ENCODE results near the gene NLRP5.
"Not testable (repeated sequence)": the region's sequence is repeated elsewhere in the genome, so short reads cannot be mapped to it uniquely, and the experiment has no call there.

NLRP5 gene

DNA sequence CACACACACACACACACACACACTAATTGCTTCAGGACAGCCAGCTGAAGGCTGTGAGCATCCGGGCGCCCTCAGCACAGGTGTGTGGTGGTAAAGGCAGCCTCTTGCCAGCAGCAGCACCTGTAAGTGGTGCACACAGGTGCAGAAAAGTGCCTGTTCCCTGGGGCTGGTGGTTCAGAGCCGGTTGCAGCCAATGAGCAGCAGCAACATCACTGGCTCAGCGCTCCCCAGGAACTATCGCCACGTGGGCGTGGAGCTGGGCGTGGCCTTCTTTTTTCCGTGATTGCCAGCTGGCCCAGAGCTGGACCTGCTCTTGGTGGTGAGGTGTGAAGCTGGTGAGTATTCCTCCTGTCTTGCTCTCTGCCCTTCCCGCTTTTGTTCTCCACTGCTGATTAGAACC, at the start of gene NLRP5:
NLRP5 (plus strand) TSS at position 289 of the 400 bp plus-strand sequence.
- no peak for DNase-seq (ENCODE audit: low read depth in 2 of 2, low spot score in 1 of 2)

GRCh38 chr19:55939206-55939605, 47.4 kb upstream of the NLRP5 start:
- DNase-seq (ENCODE audit: low read depth in 2 of 2, low spot score in 1 of 2) = no peak

DNA sequence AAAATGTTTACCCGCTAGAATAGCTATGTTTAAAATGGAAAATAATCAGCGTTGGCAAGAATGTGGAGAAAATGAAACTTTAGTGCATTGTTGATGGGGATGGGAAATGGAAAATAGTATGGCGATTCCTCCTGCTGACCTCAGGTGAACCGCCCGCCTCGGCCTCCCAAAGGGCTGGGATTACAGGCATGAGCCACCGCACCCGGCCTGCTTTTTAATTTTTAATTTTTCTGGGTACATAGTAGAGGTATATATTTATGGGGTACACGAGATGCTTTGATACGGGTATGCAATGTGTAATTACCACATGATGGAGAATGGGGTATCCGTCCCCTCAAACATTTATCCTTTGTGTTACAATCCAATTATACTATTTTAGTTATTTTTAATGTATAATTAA, 46.3 kb upstream of the NLRP5 start:
- DNase-seq (ENCODE audit: low read depth in 2 of 2, low spot score in 1 of 2) = no peak

DNA sequence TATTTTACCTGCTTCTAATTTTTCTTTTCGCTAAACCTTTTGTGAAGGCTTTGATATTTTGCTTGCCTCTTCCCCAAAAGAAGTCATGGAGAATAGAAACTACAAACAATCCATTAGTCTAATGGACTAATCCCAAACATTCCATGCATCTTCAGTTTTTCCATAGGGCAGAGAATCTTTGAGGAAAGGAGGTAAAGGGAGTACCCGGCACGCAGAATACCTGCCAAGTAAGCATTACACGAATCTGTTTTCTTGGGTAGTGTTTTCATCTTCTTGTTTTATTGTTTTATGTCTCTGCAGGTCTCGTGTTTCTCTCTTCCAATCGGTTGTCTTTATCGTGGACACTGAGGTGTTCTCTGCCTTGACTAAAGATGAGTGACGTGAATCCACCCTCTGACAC, 39.0 kb upstream of the NLRP5 start, which contains the start of gene NLRP8:
NLRP8 (plus strand) TSS at position 301 of the 400 bp plus-strand sequence.
- DNase-seq (ENCODE audit: low read depth in 2 of 2, low spot score in 1 of 2) = no peak

DNA sequence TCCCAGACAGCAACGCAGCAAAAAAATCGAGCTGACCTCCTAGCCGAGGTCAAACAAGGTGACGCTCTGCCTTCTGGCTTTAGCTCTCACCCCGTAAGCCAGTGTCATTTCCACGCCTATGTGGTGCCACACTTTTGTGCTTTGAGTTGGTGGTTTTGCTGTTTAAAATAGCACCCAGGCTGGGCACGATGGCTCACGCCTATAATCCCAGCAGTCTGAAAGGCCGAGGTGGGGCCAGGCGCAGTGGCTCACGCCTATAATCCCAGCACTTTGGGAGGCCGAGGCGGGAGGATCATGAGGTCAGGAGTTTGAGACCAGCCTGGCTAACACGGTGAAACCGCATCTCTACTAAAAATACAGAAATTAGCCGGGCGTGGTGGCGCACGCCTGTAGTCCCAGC, 36.0 kb upstream of the NLRP5 start:
- DNase-seq (ENCODE audit: low read depth in 2 of 2, low spot score in 1 of 2) = not testable (repeated sequence)

- no peak for DNase-seq (ENCODE audit: low read depth in 2 of 2, low spot score in 1 of 2)
Observed at GRCh38 chr19:55956431-55956830, 30.1 kb upstream of the NLRP5 start.

DNA sequence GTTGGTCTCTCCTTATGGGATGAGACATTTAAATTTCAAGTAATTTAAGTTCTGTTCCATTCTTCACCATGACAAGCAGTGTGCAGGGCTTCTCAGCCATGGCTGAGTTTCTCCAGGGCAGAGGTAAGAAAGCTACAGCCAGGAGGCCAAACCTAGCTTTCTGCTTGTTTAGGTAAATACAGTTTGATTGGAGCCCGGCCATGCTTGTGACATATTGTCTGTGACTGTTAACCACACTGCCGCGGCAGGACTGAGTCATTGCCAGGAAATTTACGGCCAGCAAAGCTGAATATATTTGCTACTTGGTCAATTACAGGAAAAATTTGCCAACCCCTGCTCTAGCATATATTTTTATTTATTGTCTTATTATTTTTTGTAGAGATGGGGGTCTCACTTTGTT, 28.2 kb upstream of the NLRP5 start:
- no peak for DNase-seq (ENCODE audit: low read depth in 2 of 2, low spot score in 1 of 2)

- DNase-seq (ENCODE audit: low read depth in 2 of 2, low spot score in 1 of 2) = no peak
Observed at GRCh38 chr19:55959996-55960675, 26.4 kb upstream of the NLRP5 start.

GRCh38 chr19:55962186-55962585, 24.4 kb upstream of the NLRP5 start:
- no peak for DNase-seq (ENCODE audit: low read depth in 2 of 2, low spot score in 1 of 2)

- no peak for DNase-seq (ENCODE audit: low read depth in 2 of 2, low spot score in 1 of 2)
Observed at GRCh38 chr19:55973982-55974381, 12.6 kb upstream of the NLRP5 start.

DNA sequence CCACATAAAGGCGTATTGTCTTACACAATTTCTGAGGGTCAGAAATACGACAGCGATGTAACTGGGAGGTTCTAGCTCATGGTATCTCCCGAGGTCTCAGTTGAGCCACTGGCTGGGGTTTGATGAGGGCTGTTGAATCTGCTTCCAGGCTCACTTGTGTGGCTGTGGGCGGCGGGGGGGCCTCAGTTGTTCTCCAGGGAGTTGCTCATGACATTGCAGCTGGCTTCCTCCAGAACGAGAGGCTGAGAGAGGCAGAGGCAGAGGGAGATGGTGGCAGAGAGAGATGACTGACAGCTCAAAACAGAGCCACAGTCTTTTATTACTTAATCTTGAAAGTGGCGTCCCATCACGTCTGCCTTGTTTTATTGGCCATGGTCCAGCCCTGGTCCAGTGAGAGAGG, 6.2 kb upstream of the NLRP5 start:
- DNase-seq (ENCODE audit: low read depth in 2 of 2, low spot score in 1 of 2) = no peak

- no peak for DNase-seq (ENCODE audit: low read depth in 2 of 2, low spot score in 1 of 2)
Observed at GRCh38 chr19:55985254-55985653, 1.3 kb upstream of the NLRP5 start.

GRCh38 chr19:55990831-55991230, 4.3 kb downstream of the NLRP5 start:
- no peak for DNase-seq (ENCODE audit: low read depth in 2 of 2, low spot score in 1 of 2)

DNA sequence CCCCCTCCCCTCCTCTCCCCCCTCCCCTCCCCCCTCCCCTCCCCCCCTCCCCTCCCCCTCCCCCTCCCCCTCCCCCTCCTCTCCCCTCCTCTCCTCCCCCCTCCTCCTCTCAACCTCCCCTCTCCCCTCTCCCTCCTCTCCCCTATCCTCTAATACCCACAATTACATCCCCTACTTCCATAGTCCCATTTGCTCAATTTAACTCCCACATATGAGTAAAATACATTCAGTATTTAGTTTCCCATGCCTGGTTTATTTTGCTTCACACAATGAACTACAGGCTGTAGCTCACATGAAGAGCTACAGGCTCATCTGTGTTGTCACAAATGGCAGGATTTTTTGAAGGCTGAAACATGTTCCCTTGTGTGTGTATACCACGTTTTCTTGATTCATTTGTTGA, 6.9 kb downstream of the NLRP5 start:
- no peak for DNase-seq (ENCODE audit: low read depth in 2 of 2, low spot score in 1 of 2)

GRCh38 chr19:56014765-56015164, 28.2 kb downstream of the NLRP5 start:
- no peak for DNase-seq (ENCODE audit: low read depth in 2 of 2, low spot score in 1 of 2)

DNA sequence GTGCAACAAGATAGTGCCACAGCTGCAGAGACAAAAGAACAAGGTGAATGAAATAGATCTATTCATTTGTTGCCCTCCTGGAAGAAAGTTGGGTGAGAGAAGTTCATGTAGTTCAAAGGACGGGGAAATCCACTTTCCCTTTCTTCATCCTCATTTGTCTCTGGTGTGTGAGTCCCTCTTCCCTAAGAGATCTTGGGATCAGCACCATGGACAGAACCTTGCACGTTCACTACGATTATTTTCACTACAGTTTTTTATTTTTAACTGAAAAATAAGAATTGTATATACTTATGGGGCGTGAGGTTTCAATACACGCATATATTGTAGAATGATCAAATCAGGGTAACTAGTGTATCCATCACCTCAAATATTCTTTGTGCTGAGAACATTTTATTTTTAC, 29.2 kb downstream of the NLRP5 start:
- no peak for DNase-seq (ENCODE audit: low read depth in 2 of 2, low spot score in 1 of 2)

- DNase-seq (ENCODE audit: low read depth in 2 of 2, low spot score in 1 of 2) = not testable (repeated sequence)
Observed at GRCh38 chr19:56019325-56019724, 32.8 kb downstream of the NLRP5 start.

- not testable (repeated sequence) for DNase-seq (ENCODE audit: low read depth in 2 of 2, low spot score in 1 of 2)
Observed at GRCh38 chr19:56020355-56020975, 33.9 kb downstream of the NLRP5 start.

GRCh38 chr19:56026769-56027168, 40.2 kb downstream of the NLRP5 start:
- DNase-seq (ENCODE audit: low read depth in 2 of 2, low spot score in 1 of 2) = no peak

DNA sequence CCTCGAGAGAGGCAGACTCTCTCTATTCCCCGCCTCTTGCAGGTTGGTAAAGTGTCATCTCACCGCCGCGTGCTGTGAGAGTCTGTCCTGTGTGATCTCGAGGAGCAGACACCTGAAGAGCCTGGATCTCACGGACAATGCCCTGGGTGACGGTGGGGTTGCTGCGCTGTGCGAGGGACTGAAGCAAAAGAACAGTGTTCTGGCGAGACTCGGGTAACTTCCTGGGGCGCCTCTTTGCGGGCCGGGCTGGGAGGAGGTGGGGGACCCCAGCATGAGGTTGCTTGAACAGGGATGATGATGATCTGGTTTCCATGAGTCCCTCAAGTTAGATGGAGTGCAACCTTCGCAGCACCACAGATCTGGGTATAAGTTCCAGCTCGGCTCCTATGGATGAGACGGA, 67.0 kb downstream of the NLRP5 start:
- no peak for DNase-seq (ENCODE audit: low read depth in 2 of 2, low spot score in 1 of 2)

DNA sequence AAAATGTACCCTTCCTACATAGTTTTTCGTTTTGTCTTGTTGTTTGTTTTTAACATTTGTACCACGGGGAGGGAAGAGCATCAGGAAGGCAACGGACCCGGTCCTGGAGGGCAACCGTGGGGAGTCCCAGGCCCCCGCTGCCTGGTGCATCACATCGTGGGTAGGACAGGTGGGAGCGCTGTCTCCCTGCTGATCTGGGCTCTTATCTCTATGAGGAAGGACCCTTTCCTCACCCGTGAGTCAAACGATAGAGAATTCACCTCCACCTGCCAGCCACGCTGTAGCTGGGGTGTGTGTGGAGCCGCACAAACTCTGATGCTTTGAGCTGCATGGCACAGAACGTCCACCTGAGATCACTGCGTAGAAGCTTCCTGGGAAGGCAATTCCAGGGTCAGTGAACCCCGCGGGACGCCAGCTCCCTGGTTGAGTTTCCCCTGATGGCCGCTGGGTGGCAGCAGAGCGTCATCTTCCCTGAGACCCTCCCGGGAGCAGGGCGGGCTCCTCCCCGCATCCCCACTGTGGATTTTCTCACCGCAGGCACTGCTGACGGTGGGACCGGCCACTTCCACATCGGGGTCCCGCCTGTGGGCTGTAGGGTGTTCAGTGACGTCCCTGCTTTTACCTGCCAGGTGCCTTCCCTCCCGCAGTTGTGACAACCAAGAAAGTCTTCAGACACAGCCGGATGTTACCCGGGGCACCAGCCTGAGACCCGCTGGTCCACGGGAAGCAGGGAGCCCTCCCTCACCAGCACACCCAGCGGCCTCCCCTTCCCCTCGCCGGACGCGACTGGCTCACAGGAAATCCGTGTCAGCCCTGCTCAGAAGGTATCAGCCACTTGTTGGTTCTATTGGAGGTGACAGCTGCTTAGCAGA, 79.8 kb downstream of the NLRP5 start:
- peak; percentile 16 to 41 for DNase-seq (ENCODE audit: low read depth in 2 of 2, low spot score in 1 of 2)

- no peak for DNase-seq (ENCODE audit: low read depth in 2 of 2, low spot score in 1 of 2)
Observed at GRCh38 chr19:56069642-56070041, 83.1 kb downstream of the NLRP5 start.

Measured in stimulated activated CD8-positive, alpha-beta memory T cell treated with anti-CD3 and anti-CD28 coated beads, Interleukin-4, amount 100 ng/mL, for 4 hours (primary cell).